Left lobe of liver (tissue), 2 donors: ENCODE data around the gene LRBA. TPM values are rescaled to one million over a fixed set of nuclear protein-coding genes. Genes with fewer than 3 reads are reported as not detected.
"Not testable (repeated sequence)": the region's sequence is repeated elsewhere in the genome, so short reads cannot be mapped to it uniquely, and the experiment has no call there.

Experiments used
- ATAC-seq: fragments of 200-7000 bp; cut with Tn5 transposase; one replicate; pipeline ENCODE4 v1.9.1; 2020; ENCODE audit warnings: mild to moderate bottlenecking, moderate library complexity
- DNase-seq: peaks from one replicate; pipeline ENCODE4 v3.0.0-alpha.2; 2020; ENCODE audit warnings: low spot score
- total RNA-seq: library from RNA; stranded (reverse); gene quantifications from one replicate; pipeline ENCODE4 v1.2.1, GENCODE V29; 2021
- donor health status: DM: no; HTN: no; CAD: no; lungs with moderate emphysema.
- donor health status: DM: no; HTN: yes; CAD: no.

Gene LRBA, protein sequence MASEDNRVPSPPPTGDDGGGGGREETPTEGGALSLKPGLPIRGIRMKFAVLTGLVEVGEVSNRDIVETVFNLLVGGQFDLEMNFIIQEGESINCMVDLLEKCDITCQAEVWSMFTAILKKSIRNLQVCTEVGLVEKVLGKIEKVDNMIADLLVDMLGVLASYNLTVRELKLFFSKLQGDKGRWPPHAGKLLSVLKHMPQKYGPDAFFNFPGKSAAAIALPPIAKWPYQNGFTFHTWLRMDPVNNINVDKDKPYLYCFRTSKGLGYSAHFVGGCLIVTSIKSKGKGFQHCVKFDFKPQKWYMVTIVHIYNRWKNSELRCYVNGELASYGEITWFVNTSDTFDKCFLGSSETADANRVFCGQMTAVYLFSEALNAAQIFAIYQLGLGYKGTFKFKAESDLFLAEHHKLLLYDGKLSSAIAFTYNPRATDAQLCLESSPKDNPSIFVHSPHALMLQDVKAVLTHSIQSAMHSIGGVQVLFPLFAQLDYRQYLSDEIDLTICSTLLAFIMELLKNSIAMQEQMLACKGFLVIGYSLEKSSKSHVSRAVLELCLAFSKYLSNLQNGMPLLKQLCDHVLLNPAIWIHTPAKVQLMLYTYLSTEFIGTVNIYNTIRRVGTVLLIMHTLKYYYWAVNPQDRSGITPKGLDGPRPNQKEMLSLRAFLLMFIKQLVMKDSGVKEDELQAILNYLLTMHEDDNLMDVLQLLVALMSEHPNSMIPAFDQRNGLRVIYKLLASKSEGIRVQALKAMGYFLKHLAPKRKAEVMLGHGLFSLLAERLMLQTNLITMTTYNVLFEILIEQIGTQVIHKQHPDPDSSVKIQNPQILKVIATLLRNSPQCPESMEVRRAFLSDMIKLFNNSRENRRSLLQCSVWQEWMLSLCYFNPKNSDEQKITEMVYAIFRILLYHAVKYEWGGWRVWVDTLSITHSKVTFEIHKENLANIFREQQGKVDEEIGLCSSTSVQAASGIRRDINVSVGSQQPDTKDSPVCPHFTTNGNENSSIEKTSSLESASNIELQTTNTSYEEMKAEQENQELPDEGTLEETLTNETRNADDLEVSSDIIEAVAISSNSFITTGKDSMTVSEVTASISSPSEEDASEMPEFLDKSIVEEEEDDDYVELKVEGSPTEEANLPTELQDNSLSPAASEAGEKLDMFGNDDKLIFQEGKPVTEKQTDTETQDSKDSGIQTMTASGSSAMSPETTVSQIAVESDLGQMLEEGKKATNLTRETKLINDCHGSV (N-terminal part only)
- total RNA-seq, result 26.7 TPM

DNA sequence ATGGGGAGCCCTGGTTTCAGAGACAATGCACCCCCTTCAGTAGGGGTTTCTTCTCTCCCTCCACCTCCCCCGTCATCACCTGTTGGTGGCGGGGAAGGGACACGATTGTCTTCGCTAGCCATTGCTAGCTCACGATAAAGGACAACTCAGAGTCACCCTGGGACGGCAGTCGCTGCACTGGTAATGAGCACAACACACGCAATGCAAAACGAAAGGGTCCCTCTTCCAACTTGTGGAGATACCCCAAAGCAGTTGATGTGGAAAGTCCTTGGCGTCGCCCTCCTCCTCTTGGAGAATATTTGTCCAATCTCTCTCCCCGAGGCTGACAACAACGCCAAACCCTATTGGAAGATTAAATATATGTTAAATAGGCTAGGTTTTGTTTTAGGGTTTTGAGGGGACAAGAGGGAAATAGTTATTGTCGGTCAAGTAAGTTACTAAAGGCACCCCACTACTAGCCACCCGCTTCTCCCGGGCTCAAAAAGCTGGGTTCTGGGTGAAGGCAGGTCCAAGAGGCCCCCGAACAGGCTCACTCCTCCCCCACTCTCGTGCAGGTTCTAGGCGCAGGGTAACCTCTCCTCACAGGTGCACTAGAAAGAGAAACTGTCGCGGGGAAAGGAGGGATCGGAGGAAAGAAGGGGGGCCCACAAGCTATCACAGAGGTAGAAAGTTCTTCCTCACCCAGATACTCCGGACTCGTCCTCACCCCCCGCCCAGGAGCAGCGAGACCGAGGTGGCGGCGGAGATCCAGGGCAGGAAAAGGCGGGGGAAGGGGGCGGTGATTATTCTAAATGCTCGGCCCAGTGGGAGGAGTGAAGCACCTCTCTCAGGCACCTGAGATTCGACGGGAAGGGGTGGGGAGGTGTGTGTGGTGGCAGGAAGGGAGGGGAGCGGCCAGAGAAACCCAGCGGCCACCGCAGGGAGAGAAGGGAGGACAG, at the start of gene LRBA:
Gene LRBA (minus strand): TSS at position 764 of the 938 bp plus-strand sequence. CDS start 642 bp downstream, at position 122.
- DNase-seq (peak; percentile 89), ATAC-seq (peak; percentile 87)

DNA sequence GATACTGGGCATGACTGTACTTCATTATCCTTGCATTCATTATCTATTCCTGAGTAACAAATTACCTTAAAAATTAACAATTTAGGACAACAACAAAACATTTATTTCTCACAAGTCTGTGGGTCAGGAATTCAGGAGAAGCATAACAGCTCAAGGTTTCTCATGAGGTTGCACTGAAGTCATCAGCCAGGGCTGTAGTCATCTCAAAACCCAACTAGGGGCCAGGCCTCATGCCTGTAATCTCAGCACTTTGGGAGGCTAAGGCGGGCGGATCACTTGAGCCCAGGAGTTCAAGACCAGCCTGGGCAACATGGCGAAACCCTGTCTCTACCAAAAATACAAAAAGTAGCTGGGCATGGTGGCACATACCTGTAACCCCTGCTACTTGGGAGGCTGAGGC, 48.1 kb upstream of the LRBA start:
- ATAC-seq, DNase-seq: not testable (repeated sequence)

DNA sequence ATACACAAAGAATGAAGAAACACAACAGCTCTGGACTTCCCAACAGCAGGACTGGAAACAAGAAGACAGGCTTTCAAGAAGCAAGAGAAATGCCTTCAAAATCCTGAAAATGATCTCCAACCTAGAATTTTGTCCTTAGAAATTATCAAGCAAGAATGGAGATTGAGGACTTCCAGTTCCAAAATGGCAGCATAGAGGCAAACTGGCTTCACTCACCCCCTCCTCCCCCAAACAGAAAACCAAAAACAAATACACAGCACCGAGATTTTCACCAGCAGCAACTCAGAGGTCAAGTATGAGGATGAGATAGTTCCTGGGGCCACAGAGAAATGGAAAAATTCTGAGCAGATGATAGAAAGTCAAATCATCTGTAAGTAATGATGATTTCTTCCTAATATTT, 40.5 kb upstream of the LRBA start:
- ATAC-seq (no peak), DNase-seq (no peak)

DNA sequence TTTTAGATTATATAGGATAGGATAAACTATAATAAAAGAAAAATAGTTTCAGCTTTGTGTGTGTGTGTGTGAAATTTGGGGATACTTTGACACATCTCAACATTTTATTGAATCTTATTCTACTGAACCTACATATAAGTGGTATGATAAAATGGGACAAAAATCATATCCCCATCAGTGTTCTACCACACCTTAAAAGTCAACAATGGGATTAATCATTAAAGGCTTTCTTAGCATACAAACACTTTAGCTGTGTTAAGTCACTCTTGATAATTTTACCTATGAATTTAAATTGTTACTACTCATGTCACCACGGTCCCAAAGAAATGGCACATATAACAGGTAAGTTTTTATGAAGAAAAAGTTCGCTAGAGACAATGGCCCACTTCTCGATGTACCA, 37.7 kb upstream of the LRBA start:
- ATAC-seq (no peak), DNase-seq (no peak)

DNA sequence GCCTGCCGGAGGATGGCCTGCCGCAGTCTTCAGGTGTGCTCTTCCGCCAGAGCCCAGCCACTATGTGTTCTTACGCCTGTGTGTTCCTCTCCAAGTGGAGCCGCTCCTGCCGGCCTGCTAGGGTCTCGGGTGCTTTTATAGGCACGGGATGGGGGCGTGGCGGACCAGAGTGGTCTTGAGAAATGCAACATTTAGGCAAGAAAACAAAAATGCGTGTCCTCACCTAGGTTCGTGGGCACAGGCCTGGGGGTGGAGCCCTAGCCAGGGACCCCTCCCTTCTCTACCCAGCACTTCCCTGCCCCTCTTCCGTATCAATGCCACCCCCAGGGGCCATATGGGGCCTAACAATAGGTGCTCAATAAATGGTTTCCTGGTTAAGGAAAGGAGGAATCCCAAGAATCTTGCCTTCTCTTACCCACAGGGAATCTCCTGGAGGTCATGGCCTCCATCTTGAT, 34.4 kb upstream of the LRBA start:
- ATAC-seq (no peak), DNase-seq (no peak)

DNA sequence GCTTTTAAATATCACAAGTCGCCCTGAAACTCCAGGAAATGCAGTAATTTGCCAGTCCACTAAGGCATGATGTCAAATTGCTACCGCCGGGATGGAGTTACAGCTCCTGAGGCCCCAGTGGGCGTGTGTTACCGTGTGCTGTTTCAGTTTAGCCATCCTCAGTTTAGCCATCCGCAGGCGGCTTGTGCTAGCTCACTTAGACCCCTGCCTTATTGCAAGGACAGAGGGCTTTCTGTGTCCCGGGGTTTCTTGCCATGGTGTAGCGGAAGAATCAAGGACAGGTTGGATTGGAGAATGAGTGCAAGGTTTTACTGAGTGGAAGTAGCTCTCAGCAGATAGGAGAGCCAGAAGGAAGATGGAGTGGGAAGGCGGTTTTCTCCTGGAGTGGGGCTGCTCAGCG, 33.8 kb upstream of the LRBA start:
- ATAC-seq (no peak), DNase-seq (no peak)

DNA sequence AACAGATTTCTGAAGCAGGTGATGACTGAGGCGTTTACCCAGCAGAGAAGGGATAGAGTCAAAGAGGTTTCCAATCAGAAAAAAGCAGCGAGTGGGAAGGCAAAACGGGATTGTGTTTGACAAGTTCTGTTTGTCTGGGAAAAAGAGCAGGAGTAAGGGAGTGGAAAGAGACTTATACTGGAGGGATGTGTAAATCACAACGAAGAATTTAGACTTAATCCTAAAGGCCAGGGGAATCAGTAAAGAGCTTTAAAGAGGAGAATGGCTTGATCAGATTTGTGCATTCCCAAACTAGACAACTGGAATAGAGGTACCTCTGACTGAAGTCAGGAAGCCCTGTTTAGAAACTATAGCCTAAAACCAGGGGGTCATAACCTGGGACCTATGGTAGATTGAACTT, 31.5 kb upstream of the LRBA start:
- DNase-seq (no peak), ATAC-seq (no peak)

DNA sequence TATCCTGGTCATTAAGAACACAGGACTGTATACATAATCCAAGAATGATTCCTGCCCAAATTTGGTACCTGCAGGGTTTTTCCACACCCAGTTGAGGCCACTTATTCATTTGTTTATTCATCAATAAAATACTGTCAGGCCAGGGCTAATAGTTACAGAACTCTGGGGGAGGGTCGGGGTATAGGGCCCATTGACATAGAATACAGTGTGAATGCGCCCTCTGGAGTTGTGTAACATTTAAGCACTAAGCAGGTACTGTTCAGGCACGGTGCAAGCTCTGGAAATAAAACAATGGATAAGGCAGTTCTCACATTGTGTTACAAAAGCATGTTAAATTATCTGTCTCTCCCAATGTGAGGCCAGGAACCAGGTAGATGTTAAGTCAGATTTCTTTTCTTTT, 30.8 kb upstream of the LRBA start:
- DNase-seq, result no peak

DNA sequence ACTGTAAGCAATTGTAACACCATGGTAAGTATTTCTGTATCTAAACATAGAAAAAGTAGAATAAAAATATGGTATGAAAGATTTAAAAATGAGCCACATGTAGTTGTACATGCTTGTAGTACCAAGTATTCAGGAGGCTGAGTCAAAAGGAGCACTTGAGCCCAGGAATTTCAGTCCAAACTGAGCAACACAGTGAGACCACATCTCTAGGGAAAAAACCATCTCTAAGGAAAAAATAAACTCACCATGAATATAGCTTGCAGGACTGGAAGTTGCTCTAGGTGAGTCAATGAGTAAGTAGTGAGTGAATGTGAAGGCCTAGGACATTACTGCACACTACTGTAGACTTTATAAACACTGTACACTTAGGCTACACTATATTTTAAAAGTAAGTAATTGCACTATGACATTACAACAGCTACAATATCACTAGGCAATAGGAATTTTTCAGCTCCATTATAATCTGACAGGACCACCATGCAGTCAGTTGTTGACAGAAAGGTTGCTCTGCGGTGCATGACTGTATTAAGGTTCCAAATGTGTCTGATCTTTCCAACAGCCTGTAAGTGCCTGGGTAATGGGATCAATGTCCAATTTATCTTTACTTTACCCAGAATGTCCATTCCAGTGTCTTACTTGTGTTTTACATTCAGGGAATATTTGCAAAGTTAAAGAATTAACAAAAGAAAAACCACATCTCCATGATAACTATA, 28.9 kb upstream of the LRBA start:
- DNase-seq, result no peak
- no peak for ATAC-seq

More for the DNA sequence above, 30.8 kb upstream of the LRBA start:
- ATAC-seq, result no peak

DNA sequence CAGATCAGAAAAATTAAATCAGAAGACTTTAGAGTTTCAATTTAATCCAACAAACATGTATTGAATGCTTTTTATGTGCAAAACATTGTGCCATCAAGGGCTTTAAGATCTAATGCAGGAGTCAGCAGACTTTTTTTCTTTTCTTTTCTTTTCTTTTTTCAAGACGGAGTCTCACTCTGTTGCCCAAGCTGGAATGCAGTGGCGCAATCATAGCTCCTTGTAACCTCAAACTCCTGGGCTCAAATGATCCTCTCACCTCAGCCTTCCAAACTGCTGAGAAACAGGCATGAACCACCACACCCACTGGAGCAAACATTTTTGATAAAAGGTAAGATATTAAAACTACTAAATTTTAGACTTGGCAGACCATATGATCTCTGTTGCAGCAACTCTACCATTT, 24.6 kb upstream of the LRBA start:
- DNase-seq (no peak), ATAC-seq (no peak)

DNA sequence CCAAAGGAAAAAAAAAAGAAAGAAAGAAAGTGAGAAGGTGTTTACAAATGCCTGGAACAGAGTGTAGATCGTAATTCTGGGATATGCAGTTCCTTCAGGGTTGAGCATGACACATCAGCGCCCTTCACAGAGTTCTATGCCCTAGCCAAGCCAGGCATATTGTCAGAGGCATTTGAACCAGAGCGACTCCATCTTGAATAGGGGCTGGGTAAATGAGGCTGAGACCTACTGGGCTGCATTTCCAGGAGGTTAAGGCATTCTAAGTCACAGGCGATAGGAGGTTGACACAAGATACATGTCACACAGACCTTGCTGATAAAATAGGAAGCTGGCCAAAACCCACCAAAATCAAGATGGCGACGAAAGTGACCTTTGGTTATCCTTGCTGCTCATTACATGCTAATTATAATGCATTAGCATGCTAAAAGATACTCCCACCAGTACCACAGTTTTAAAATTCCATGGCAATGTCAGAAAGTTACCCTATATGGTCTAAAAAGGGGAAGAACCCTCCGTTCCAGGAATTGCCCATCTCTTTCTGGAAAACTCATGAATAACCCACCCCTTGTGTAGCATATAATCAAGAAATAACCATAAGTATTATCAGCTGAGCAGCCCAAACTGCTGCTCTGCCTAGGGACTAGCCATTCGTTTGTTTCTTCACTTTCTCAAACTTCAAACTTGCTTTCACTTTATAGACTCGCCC, 23.5 kb upstream of the LRBA start:
- ATAC-seq (no peak), DNase-seq (no peak)

DNA sequence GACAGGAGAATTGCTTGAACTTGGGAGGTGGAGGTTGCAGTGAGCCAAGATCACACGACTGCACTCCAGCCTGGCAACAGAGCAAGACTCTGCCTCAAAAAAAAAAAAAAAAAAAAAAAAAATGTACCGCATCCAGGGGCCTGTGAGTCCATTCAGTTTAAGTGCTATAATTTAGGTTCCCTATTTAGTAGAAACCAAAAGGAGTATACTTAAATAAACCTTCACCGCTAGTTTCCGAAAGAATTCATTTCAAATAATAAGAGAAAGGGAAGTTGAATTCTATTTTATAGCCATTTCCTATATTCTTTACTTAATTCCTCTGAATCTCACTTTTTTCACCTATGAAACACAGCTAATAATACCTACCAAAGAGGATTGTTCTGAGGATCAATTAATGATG, 20.8 kb upstream of the LRBA start:
- ATAC-seq, result no peak
- no peak for DNase-seq

DNA sequence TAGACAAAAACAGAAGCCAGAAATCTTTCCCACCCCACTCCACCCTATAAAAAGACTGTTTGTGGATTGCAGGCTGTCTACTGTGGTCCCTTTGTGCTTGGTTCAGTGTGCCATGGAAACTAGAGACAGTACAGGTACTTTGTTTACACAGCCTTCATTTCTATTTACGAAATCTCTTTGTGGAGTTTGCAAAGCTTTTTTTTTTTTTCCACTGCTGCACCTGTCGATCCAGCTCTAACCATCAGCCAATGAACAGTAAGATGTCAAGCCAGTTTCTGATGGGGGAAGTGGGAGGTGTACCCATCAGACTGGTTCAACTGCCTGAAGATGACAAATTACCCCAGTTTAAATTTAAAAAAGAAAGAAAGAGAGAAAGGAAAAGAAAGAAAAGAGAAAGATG, 20.2 kb upstream of the LRBA start:
- ATAC-seq (peak; percentile 36), DNase-seq (no peak)

DNA sequence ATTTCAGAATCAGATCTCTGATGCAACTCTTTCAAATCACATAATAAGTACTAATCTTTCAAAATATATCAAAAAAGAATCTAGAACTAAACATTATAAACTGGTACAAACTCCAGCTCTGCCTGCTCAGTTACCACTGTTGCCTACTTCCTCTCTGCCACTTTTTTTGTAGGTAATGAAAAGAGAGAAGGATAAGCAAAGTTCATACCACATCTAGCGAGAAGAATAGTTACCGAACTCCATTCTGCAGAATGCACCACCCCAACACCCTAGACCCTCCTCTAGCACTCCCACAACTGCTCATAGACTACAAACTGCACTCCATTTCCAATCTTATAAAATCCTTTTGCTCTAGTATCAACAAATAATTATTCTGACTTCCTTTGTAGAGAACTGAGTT, 19.7 kb upstream of the LRBA start:
- DNase-seq (no peak), ATAC-seq (no peak)

DNA sequence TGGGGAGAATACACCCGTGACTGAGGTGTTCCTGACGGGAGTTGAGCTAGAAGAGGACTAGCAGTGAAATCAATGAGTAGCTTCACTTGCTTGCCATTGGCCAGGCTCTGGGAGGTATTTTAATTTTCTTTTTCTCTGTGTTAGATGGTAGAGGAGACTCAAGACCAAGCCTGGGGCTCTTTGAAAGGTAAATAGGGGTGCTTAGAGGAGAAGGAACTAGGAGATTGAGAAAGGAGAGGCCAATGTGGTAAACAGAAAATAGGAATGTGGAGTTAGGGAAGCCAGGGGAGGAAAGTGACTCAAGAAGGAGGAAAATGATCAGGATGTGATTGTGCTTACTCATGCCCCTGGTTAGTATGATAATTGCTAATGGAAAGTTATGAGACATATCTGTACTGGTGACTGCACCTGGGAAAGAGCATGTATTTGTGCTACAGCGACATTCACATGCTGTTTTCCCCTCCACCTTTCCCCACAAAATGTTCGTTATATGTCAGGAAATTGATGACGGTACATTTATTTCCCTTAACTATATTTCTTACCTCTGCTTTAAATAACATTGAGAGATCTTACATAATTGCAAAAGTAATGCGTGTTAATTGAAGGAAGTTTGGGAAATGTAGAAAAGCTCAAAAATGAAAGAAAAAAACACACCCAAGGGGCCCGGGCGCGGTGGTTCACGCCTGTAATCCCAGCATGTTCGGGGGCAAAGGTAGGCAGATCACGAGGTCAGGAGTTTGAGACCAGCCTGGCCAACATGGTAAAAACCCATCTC, 16.9 kb upstream of the LRBA start:
- no peak for DNase-seq
- no peak for ATAC-seq

DNA sequence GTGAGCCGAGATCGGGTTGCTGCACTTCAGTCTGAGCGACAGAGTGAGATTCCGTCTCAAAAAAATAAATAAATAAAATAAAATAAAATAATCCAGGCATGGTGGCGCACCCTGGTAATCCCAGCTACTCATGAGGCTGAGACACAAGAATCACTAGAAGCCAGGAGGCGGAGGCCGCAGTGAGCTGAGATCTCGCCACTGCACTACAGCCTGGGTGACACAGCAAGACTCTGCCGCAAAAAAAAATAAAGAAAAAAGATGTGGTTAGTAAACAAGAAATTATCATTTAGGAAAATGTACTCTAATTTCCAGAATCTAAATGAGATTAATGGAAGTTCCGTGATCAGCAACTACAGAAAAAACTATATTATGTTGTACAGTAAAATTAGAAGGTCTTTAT, 14.5 kb upstream of the LRBA start:
- ATAC-seq, result no peak

DNA sequence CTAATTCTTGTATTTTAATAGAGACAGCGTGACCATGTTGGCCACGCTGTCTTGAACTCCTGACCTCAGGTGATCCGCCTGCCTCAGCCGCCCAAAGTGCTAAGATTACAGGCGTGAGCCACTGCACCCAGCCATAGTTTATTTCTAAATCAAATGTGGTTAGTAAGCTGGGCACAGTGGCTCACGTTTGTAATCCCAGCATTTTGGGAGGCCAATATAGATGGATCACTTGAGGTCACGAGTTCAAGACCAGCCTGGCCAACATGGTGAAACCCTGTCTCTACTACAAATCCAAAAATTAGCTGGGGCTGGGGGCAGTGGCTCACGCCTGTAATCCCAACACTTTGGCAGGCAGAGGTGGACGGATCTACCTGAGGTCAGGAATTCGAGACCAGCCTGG, 13.9 kb upstream of the LRBA start:
- ATAC-seq, DNase-seq: not testable (repeated sequence)

More for the DNA sequence above, 14.5 kb upstream of the LRBA start:
- no peak for DNase-seq

DNA sequence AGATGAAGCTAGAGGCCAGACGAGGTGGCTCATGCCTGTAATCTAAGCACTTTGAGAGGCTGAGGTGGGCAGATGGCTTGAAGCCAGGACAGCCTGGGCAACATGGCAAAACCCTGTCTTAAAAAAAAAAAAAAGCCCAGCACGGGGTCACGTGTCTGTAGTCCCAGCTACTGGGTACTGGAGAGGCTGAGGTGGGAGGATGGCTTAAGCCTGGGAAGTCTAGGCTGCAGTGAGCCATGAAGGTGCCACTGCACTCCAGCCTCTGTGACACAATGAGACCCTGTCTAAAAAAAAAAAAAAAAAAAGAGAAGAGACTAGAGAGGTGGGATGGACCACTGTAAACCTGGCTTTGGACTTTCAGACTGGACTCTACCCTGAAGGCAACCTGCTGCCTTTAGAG, 10.7 kb upstream of the LRBA start:
- ATAC-seq (no peak), DNase-seq (no peak)
